CD4-positive, alpha-beta T cell treated with Interleukin-2 at 100 ng/mL for 4 hours (primary cell): ENCODE data around the gene HGFAC.
"Not testable (repeated sequence)": the region's sequence is repeated elsewhere in the genome, so short reads cannot be mapped to it uniquely, and the experiment has no call there.

ENCODE experiments used
- DNase-seq: peaks from one replicate; pipeline ENCODE4 v3.0.0-alpha.2; 2020; ENCODE audit warnings: low spot score

Gene HGFAC

DNA sequence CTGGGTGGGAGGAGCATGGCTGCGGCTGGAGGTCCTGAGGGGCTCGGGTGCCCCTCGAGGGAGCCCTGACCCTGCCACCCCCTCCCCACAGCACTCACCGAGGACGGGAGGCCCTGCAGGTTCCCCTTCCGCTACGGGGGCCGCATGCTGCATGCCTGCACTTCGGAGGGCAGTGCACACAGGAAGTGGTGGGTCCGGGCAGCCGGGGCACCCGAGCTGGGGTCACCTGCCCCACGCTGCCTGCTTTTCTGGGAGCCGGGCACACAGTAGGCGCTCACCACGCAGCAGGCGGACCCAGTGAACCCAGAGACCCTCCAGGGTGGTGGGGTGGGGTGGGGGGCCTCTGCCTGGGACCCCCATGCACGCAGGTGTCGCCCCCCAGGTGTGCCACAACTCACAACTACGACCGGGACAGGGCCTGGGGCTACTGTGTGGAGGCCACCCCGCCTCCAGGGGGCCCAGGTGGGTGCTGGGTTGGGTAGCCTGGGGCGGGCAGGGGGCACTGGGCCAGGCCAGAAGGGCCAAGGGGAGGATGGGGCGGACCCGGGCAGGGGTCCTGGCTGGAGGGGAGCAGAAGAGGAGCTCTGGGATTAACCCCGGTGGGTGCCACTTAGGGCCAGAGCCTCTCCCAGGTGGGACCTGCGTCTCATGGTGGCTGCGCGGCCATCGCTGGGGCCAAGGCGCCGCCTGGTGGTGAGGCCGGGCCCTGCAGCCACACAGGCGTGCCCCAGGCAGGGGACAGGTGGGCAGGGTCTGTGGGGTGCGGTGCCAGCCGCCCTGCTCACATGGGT is 1.4 kb downstream of the HGFAC start:
- peak; percentile 50 for DNase-seq

DNA sequence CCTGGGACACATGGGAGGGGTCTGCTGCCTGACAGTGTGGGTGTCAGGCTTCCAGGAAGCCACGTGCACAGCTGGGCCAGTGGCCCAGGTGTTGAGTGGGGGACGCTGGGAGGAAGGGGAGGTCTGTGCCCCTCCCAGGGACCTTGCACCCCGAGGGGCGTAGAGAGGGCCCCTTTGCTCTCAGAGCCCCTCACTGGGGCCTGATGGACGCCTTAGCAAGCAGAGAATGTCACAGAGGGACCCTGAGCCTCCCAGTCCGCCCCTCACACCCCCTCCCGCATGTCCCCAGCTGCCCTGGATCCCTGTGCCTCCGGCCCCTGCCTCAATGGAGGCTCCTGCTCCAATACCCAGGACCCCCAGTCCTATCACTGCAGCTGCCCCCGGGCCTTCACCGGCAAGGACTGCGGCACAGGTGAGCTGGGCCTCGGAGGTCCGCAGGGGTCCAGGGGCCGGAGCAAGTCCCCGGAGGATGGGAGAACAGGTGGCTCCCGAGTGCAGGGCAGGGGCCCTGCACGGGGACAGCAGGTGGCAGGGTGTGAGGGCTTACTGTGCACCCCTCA is 2.1 kb downstream of the HGFAC start:
- no peak for DNase-seq

DNA sequence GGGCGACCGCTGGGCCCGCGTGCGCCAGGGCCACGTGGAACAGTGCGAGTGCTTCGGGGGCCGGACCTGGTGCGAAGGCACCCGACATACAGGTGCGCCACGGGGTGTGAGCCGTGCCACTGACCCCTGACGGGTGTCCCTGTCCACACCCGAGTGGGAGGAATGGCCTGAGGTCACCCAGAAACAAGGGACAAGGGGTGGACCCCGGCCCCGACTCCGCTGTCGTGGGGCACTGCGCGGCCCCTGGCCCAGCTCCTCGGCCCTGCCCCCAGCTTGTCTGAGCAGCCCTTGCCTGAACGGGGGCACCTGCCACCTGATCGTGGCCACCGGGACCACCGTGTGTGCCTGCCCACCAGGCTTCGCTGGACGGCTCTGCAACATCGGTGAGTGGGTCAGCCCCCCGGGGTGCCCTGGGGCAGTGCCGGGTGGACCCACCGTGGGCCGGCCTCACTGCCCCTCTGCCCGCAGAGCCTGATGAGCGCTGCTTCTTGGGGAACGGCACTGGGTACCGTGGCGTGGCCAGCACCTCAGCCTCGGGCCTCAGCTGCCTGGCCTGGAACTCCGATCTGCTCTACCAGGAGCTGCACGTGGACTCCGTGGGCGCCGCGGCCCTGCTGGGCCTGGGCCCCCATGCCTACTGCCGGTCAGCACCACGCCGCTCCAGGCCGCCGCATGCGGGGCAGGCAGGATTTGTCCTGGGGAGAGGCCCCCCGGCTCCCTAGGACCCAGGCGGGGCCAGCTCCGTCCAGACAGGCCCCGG is 2.8 kb downstream of the HGFAC start:
- DNase-seq = no peak

DNA sequence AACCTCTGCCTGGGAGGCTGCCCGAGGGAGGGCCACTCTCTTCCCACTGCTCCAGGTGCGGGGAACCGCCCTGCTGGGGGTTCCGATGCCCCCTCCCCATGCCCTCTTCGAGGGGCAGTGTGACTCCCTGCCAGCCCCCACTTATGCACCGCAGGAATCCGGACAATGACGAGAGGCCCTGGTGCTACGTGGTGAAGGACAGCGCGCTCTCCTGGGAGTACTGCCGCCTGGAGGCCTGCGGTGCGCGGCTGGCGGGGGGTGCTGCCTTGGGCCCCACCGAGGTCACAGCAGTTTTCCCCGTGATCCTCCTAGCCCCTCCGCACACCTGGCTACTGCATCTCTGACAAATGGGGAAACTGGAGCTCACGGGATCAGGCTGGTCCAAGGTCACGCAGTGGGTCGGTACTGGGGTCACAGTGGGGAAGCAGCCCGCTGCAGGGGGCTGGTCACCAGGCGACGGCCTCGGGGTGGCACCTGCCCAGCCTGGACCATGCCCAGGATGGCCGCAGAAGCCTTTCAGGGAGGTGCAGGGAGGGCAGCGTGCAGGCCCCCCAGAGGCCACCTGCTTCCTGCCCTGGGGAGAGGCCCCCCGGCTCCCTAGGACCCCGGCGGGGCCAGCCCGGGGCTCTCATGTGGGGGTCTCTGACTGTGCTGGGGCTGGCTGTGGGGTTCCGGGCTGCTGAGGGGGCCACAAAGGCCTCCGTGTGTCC is 3.5 kb downstream of the HGFAC start:
- no peak for DNase-seq

DNA sequence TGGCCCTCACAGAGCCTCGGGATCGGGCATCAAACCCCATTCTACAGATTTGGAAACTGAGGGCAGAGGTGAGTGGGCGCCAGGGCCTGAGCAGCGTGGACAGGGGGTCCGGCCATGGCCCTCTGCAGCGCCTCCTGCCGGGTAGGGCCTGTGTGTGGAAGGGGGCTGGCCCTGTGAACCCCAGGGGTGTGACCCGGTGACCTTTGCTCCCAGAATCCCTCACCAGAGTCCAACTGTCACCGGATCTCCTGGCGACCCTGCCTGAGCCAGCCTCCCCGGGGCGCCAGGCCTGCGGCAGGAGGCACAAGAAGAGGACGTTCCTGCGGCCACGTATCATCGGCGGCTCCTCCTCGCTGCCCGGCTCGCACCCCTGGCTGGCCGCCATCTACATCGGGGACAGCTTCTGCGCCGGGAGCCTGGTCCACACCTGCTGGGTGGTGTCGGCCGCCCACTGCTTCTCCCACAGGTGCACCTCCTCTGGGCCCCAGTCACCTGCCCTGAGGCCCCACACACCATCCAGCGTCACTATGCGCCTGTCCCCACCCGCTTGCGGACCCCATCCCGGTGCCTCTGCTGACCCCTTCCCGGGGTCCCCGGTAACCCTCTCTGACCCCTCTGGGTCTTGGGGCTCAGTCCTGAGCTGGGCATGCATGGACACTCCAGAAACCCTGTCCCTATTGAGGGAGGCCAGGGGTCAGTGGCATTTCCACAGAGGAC is 4.2 kb downstream of the HGFAC start:
- no peak for DNase-seq

DNA sequence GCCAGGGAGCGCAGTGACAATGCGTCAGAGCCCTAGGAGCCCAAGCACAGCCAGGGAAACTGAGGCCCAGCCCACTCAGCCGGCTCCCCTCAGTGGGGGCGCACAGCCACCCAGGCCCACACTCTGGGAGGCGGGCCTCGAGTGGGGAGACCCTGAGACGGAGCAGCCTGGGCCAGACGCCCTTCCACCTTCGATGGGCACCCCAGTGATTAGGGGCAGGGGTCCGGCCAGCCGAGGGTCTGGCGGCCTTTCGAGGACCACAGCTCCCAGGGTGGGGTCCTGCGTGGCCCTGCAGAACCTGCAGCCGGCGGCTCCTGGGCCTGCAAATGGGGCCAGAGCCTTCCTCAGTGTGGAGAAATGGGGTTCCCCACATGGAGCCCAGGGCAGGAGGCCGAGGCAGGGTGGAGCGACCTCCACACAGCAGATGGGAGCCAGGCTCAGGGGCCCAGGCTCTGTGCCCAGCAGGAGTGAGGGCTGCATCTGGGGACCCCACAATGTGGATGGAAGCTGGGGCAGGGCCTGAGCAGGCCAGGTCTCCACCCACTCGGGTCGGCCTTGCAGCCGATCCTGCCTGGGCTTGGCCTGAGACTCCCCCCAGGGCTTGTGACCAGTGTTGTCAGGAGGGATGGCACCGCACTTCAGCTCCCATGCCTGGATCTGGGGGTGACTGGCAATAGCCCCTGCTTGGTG is 5.0 kb downstream of the HGFAC start:
- DNase-seq = no peak

DNA sequence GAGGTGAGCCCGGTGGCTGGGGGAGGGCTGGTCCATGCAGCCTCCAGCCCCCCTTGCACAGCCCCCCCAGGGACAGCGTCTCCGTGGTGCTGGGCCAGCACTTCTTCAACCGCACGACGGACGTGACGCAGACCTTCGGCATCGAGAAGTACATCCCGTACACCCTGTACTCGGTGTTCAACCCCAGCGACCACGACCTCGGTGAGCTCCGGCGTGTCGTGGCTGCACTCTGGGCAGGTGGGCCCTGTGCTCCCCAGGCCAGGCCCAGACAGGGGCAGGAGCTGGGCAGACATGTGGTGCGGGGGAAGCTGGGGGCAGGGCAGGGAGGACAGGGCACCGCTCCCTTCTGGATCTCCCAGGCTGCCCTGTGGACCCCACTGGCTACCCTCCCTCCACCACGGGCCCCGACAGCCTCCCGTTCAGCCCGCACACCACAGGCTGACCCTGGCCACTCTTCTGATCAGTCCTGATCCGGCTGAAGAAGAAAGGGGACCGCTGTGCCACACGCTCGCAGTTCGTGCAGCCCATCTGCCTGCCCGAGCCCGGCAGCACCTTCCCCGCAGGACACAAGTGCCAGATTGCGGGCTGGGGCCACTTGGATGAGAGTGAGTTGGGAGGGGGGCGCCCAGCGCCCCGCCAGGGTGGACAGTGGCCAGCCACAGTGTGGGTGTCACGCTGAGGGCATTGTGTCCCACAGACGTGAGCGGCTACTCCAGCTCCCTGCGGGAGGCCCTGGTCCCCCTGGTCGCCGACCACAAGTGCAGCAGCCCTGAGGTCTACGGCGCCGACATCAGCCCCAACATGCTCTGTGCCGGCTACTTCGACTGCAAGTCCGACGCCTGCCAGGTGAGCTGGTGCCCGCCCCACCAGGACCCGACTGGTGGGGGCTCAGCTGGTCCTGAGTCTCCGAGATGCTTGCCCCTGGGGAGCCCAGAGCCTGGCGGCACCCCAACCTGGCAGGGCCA is 5.9 kb downstream of the HGFAC start:
- no peak for DNase-seq

DNA sequence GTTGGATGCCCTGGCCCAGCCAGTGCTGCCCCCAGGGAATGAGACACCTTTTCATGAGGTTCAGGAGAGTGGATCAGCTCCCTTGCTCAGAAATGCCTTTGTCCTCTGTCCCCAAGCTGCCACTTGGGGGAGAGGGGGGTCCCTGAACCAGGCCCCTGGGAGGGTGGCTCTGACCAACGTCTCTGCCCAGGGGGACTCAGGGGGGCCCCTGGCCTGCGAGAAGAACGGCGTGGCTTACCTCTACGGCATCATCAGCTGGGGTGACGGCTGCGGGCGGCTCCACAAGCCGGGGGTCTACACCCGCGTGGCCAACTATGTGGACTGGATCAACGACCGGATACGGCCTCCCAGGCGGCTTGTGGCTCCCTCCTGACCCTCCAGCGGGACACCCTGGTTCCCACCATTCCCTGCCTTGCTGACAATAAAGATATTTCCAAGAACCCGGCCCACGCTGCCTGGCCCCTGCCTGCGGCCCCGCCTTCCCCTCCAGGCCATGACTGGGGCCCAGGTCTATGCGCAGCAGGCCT is 7.3 kb downstream of the HGFAC start:
- DNase-seq = no peak

DNA sequence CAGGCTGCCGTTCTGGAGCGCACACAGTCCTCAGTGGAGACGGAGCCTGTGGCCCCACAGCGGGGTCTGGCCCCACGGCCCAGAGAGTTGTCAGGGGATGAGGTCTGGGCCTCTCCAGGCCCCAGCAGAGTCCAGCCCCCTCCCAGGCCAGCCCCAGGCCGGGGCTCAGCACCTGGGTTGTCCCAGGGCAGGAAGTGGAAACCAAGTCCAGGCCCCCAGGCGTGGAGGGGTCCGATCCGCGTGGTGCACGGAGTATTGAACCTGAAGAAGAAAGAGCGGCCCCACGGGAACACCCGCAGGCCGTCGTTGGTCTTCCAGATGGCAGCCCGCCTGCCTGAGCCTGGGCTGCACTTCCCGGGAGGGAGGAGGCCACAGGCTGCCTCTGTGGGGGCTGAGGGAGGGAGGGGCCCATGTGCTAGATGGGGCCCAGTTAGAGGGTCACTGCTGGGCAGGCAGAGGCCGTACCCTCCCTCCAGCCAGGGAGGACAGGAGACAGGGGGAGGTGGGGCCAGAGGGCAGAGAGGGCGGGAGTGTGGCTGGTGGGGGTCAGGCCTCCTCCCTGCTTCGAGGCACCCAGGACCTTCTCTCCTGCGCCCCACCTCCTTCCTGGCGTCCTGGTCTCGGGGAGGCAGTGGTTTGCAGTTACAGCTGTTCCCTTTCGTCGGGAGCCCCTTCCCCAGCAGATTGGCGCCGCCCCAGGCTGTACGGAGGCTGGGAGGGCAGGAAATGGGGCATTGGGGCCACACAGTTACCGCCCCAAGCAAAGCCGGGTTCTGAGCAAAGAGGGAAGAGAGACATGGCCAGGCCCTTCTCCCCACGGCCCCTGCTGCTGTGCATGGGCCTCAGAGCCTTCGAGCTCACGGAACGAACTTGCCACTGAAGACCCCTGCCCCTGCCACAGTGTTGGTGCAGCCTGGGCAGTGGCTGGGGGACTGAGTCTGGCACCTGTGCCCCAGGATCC is 8.1 kb downstream of the HGFAC start:
- no peak for DNase-seq

DNA sequence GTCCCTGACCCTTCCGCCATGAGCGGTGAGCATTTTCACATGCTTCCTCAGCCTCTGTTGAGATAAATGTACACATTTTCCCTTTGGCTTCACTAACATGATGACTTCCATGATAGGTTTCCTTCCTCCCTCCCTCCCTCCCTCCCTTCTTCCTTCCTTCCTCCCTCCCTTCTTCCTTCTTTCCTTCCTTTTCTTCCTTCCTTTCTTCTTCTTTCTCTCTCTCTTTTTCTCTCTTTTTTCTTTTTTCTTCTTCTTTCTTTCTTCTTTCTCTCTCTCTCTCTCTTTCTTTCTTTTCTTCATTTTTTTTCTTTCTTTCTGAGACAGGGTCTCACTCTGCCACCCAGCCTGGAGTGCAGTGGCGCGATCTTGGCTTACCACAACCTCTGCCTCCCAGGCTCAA is 8.9 kb downstream of the HGFAC start:
- no peak for DNase-seq

DNA sequence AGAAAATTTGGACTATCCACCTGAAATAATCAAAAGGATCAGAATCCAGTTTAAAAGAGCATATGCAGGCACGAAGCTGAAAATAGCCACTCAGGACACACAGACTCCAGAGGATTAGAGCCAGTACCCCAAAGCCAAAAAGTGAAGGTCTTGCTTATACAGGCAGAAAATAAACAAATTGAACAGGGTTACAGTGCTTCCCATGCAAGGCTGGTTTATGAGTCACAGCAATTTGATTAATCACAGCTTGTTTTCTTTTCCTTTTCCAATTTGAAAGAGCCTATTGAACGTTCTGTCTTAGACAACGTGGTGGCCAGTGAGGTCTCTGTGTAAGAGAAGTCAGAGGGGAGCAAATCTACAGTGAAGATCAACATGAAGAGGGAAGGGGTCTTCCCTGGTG is 10.2 kb downstream of the HGFAC start:
- no peak for DNase-seq

DNA sequence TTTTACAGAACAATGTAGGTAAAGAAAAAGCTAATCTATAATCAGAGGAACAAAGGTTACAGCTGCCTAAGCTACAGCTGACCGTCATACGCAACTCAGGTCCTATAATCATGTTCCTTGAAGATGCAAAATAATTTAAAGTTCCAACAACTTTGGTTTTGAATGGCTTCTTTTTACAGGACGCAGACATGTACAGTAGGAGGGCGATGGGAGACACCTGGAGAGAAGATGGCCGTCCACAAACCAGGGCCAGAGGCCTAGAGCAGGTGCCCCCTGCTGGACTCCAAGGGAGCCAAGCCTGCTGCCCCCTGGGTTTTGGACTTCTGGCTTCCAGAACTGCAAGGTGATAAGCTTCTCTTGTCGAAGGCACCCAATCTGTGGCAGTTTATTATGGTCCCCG is 10.6 kb downstream of the HGFAC start:
- no peak for DNase-seq

DNA sequence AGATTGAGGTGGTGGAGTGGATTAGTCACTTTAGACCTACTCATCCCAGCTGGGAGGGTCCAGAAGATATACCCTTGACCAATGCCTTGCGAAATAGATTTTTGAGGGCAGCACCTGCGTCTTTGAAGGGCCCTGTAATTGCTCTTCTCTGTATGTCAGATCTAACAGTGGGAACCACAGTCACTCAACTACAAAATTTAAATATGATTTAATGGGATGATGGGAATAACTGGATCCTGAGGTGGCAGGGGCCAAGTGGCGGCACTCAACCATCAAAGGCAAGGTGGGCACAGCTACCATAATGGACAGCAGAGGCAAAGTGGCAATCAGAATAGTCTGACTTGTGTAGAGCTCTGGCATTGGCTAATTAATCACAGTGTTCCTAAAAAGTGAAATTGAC is 13.8 kb downstream of the HGFAC start:
- DNase-seq = not testable (repeated sequence)

DNA sequence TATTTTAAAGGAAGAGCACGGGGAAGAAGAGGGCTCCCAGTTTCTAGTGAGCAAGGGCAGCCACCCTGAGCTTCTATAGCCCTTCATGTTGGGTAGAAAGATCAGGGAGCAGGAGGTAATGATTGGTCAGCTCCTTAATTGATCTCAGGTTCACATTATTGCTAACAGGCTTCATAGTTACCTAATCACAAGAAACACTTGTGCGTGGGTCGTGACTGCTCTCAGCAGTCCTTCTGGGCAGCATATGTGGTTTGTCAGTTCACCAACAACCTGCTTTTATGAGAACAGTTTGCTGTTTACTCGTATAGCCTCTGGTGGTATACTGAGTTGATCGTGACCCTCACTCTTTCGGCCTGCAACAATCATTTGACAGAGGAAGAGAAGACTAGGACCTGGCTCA is 16.6 kb downstream of the HGFAC start:
- DNase-seq = no peak

DNA sequence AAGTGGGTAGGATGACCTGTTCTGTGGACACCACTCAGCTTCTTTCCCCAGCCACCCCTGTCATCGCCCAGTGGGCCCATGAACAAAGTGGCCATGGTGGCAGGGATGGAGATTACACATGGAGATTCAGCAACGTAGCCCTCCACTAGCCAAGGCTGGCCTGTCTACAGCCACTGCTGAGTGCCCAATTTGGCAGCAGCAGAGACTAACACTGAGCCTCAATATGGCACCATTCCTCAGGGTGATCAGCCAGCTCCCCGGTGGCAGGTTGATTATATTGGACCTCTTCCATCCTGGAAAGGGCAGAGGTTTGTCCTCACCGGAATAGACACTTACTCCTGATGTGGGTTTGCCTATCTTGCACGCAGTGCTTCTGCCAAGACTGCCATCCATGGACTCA is 17.4 kb downstream of the HGFAC start:
- not testable (repeated sequence) for DNase-seq

DNA sequence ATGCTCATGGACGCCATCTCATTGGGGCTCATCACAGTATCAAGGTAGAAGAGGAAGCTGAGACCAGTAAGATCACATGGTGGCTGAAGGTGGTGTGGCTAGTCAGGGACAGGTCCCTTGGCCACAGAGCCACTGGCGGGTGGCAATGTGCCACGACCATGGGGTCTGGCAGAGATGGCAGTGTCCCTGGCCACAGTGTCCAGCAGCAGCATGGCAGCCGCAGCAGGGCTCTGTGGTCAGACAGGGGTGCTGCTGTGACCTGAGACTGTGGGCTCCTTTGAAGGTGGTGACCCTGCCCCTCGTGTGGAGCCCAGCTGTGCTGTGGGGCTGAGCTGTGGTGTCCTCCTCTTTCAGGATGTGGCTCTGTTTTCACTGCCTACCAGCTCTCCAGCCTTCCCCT is 19.2 kb downstream of the HGFAC start:
- DNase-seq = no peak

DNA sequence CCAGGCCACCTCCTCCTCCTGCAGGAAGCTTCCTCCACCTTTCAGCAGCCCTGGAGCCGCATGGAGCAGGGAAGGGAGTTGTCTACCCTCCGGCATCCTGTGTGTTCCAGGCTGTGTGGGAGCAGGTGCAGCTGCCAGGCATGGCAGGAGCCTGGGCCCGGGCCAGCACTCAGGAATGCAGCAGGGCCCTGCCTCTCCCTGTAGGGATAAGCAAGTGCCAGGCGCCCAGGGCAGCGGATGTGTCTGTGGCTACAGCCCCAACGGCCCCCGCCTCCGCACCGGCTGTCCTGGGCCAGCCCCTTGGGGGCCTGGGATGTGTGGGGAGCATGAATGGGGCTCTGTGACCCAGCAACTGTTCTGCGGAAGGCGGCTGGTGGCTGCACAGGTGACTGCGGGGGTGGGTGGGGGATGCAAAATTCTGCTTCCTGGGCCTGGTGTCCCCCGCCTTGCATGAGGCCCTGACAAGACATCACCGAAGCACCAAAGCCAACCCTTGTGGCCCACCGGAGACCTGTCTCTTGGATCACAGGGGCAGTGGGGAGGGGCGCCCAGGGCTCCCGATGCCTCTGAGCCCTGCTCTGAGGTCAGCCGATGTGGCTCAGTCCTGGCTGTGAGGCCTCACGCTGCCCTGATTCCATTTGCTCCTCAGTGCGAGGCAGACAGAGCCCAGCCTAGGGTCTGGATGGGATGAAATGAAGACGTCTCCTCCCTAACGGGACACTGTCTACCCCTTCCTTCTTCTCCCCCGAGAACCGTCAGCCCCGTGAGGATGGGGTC is 19.9 kb downstream of the HGFAC start:
- DNase-seq = no peak

DNA sequence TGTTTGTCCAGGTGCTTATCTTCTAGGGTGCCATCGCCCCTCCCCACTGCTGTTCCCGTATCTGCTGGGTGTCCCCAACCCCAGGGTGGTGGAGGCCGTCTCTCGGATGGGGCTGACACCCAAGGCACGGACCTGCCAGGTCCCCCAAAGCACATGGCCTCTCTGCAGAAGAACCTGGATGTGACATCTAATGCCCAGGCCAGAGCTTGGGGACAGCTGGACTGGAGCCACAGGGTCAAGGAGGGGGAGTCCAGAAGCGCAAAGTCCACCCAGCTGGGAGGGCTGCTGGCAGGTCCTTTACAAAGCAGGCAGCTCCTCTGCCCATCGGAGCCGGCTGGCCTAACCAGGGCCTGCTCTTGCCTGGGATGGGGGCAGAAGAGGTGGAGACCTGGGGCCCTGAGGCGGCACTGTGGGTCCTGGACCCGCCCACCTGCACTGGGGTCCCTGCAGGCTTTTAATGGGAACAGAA is 20.6 kb downstream of the HGFAC start:
- no peak for DNase-seq
